Ectodermal cell (in vitro differentiated cells): ENCODE data around the gene EBPL.

Experiments used
- H3K27ac ChIP-seq: 2 replicates; pipeline ENCODE4 v1.7.0; 2013; ENCODE audit warnings: mild to moderate bottlenecking, low read depth, low read length; ENCODE audit not compliant: insufficient read depth, poor library complexity, severe bottlenecking
- H3K27me3 ChIP-seq: 2 replicates; pipeline ENCODE4 v1.7.0; 2013; ENCODE audit warnings: mild to moderate bottlenecking, low read length; ENCODE audit not compliant: insufficient read depth, control insufficient read depth, poor library complexity, severe bottlenecking
- H3K36me3 ChIP-seq: one replicate; pipeline ENCODE4 v1.7.0; 2013; ENCODE audit warnings: low read length; ENCODE audit not compliant: control insufficient read depth, insufficient read depth
- H3K4me1 ChIP-seq: one replicate; pipeline ENCODE4 v1.7.0; 2013; ENCODE audit warnings: low read length; ENCODE audit not compliant: control insufficient read depth, insufficient read depth
- H3K4me3 ChIP-seq: 2 replicates; pipeline ENCODE4 v1.7.0; 2013; ENCODE audit warnings: low read depth, low read length, control low read depth; ENCODE audit not compliant: insufficient read depth
- H3K9me3 ChIP-seq: 2 replicates; pipeline ENCODE4 v1.7.0; 2013; ENCODE audit warnings: mild to moderate bottlenecking, low read length, moderate library complexity; ENCODE audit not compliant: control insufficient read depth
- WGBS, 2 experiments: methylation state at CpG; one replicate each; pipeline ENCODE4 v1.1.7; 2013; ENCODE audit warnings: missing lambda C conversion rate in 2 of 2; 5-methylcytosine and 5-hydroxymethylcytosine counted together

Gene EBPL

DNA sequence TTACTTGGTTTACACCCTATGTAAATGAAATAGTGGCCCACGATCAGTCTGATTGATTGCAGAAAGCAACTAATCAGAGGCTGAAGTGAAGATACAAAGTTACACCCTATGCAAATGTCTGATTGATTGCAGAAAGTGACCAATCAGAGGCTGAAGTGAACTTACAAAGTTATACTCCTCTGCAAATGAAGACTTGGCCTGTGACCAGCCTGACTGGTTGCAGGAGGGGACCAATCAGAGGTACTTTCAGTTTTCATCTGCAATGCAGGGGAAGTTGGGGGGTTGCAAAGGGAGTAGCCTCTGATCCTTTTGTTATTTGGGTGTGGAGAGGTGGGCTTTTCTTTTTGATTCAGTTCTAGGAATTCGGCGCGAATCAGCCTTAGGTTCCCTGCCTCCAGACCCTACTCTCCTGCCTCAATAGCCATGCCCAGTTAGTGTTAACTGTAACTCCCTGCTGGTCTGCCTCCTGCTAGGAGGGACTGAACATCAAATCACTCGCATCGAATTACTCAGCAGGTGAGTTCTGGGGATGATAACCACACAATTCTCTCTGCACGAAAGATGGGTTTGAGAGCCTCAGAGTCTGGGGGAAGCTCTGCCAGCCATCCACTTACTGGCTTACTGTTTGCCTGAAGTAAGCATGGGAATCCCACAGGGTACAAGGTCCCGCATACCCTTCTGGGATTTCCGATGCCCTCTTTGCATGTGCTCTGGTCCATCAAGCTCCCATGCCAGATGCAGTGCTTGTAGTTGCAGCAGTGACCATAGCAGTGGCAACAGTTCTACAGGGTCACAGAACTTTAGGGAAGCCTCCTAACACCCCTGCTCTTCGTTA is 55.5 kb downstream of the EBPL start:
- no peak overlapping the region for H3K27ac ChIP-seq
- no peak overlapping the region for H3K4me3 ChIP-seq
- no peaks in the 10 kb centered on the region for H3K9me3 ChIP-seq
- peaks cover 8% of the 10 kb centered on the region for H3K4me1 ChIP-seq
- 37 to 45% methylated on average over 10 of the region's 10 CpGs for WGBS, 2 experiments
- no peaks in the 10 kb centered on the region for H3K36me3 ChIP-seq
- H3K27me3 ChIP-seq = no peaks in the 10 kb centered on the region

DNA sequence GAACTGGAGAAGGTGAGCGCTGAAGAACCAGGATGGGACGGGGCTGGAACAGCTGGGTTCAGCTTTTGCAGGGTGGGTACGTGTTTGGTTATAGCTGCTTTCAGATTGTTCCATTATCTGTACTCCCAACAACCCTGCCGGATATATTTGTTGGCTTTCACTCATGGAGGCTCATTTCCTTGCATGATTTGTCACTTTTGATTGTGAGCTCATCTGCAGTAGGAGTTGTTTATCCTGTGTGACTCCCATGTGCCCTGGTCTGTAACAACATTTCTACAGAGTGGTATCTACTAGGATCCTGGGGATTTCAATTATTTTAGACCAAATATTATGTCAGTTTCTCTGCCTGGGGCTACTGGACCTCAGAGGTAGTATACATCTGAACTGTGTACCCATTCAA is 57.6 kb downstream of the EBPL start:
- Histone ChIP-seq H3K27me3 (no peaks in the 10 kb centered on the region), H3K36me3 (no peaks in the 10 kb centered on the region), H3K27ac (no peak overlapping the region), H3K4me3 (no peak overlapping the region), H3K4me1 (peaks cover 8% of the 10 kb centered on the region), H3K9me3 (no peaks in the 10 kb centered on the region)
- 97 to 98% methylated on average over 4 of the region's 4 CpGs for WGBS, 2 experiments

DNA sequence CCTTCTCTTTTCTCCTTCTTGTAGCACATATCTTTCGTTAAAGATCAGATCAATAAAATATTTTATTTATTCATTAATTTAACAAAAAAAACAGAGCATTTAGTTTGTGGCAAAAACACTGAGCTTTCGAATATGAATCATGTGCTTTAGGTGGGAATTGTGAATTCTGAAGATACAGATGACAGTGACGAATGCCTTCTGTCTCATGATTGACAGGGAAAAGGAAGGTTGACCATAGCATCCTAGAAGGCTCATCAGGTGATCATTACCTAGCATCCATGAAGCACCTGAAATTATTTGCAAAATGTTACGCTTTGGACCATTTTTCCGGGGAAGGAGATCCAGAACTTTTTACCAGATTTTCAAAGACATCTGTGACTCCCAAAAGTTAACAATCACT is 59.1 kb downstream of the EBPL start:
- no peak overlapping the region for H3K4me3 ChIP-seq
- WGBS, 2 experiments = 95% methylated on average over 4 of the region's 5 CpGs
- H3K27me3 ChIP-seq = no peaks in the 10 kb centered on the region
- no peaks in the 10 kb centered on the region for H3K36me3 ChIP-seq
- H3K27ac ChIP-seq = no peak overlapping the region
- H3K4me1 ChIP-seq = peaks cover 8% of the 10 kb centered on the region
- H3K9me3 ChIP-seq = no peaks in the 10 kb centered on the region

- Histone ChIP-seq H3K27me3 (no peaks in the 10 kb centered on the region), H3K9me3 (no peaks in the 10 kb centered on the region), H3K4me1 (peaks cover 2% of the 10 kb centered on the region), H3K36me3 (no peaks in the 10 kb centered on the region), H3K27ac (no peak overlapping the region), H3K4me3 (no peak overlapping the region)
- WGBS, 2 experiments = 89% methylated on average over 16 of the region's 16 CpGs
Measured at GRCh38 chr13:49630580-49630979, 60.7 kb downstream of the EBPL start.

DNA sequence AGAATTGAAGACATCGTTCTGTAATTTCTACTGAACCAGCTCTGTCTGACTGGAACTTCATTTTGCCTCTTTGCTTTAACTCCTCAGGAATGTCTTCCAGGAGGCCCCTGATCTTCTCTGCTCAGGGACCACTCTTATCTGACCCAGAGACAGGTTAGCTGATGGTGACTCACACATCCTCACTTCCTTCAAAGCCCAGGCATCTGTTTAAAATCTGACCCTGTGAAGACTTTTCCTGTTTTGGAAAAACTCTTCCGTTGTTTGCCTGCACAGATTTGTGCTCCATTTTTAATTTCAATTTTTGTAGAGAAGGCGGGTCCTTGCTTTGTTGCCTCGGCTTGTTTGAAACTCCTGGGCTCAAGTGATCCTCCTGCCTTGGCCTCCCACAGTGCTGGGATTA is 61.3 kb downstream of the EBPL start:
- H3K9me3 ChIP-seq = no peaks in the 10 kb centered on the region
- H3K36me3 ChIP-seq = no peaks in the 10 kb centered on the region
- no peak overlapping the region for H3K27ac ChIP-seq
- H3K4me1 ChIP-seq = peaks cover 7% of the 10 kb centered on the region
- no peak overlapping the region for H3K4me3 ChIP-seq
- WGBS, 2 experiments = 92 to 93% methylated on average over 4 of the region's 4 CpGs
- H3K27me3 ChIP-seq = no peaks in the 10 kb centered on the region

DNA sequence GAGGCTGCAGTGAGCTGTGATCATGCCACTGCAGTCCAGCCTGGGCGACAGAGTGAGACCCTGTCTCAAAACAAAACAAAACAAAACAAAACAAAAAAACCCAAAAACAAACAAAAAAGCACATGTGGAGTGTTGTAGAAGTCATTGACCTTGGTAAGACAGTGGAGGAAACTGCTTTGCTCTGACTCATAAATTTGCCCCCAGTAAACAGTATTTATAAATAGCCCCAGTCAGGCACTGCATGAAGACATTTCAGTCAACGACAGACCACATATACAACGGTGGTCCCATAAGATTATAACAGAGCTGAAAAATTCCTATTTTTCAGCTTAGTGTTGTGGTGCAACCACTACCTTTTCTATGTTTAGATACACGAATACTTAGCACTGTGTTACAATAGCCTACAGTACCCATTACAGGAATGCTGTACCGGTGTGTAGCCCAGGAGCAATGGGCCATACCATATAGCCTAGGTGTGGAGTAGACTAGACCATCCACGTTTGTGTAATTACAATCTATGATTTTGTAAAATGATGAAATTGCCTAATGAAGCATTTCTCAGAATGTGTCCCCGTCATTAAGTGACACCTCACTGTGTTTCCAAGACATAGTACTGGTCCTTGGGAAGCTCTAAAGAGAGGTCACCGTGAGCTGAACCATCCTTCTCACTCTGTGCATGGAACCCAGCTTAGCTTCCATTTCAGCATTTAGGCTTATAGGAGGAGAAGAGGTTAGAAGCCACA is 61.9 kb downstream of the EBPL start:
- H3K9me3 ChIP-seq = no peaks in the 10 kb centered on the region
- H3K4me3 ChIP-seq = no peak overlapping the region
- WGBS, 2 experiments = 95% methylated on average over 8 of the region's 8 CpGs
- no peaks in the 10 kb centered on the region for H3K27me3 ChIP-seq
- H3K27ac ChIP-seq = no peak overlapping the region
- no peaks in the 10 kb centered on the region for H3K36me3 ChIP-seq
- H3K4me1 ChIP-seq = peaks cover 7% of the 10 kb centered on the region

- Histone ChIP-seq H3K27me3 (no peaks in the 10 kb centered on the region), H3K36me3 (no peaks in the 10 kb centered on the region), H3K4me3 (no peak within 1 kb of the TSS), H3K9me3 (no peaks in the 10 kb centered on the region), H3K27ac (no peak within 1 kb of the TSS), H3K4me1 (peaks cover 7% of the 10 kb centered on the region)
- WGBS, 2 experiments = 46 to 47% methylated on average over 17 of the region's 17 CpGs
Measured at GRCh38 chr13:49627831-49628652, 63.2 kb downstream of the EBPL start, which contains the start of gene ARL11. ARL11 (plus strand) TSS chr13:49628507; CDS start chr13:49630448, 1,941 bp downstream.

GRCh38 chr13:49625392-49626079 is 65.8 kb downstream of the EBPL start:
- Histone ChIP-seq H3K27me3 (no peaks in the 10 kb centered on the region), H3K27ac (no peak overlapping the region), H3K9me3 (no peaks in the 10 kb centered on the region), H3K4me1 (peaks cover 7% of the 10 kb centered on the region), H3K36me3 (no peaks in the 10 kb centered on the region), H3K4me3 (no peak overlapping the region)
- WGBS, 2 experiments = 77 to 78% methylated on average over 12 of the region's 12 CpGs

DNA sequence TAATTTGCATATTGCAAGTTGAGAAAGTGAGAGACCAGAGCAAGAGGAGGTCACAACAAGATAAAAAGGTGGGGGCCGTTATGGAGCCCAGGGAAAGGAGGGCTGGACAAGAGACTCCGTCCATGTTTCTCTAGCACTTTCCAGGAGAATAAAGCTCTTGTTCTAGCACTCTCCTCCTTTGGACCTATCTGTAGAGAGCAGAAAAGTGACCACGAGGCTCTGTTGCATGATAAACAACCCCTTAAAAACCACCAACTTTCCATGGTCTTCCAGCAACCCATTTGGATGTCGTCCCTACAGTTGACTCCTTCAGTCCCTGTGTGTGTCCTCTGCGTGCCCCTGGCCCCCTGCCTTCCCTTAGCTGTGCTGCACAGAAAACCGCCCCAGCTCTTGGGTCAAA is 67.1 kb downstream of the EBPL start:
- Histone ChIP-seq H3K4me3 (no peak overlapping the region), H3K9me3 (no peaks in the 10 kb centered on the region), H3K36me3 (no peaks in the 10 kb centered on the region), H3K4me1 (peaks cover 7% of the 10 kb centered on the region), H3K27me3 (no peaks in the 10 kb centered on the region), H3K27ac (no peak overlapping the region)
- whole genome bisulfite sequencing, 2 experiments = 92 to 94% methylated on average over 6 of the region's 6 CpGs
